Mesenchymal stem cell (in vitro differentiated cells and primary cell): ENCODE data around the gene GNAI2.

Experiments
- DNase-seq: peaks from one replicate; pipeline ENCODE4 v3.0.0-alpha.2; 2013
- H2AFZ ChIP-seq: one replicate; pipeline ENCODE4 v1.6.1; 2013; ENCODE audit warnings: low read depth, mild to moderate bottlenecking, control low read depth, inconsistent platforms, low read length, moderate library complexity
- H2AK5ac ChIP-seq: 2 replicates; pipeline ENCODE4 v1.6.1; 2013; ENCODE audit warnings: low read length, moderate library complexity, mild to moderate bottlenecking, inconsistent platforms; ENCODE audit not compliant: severe bottlenecking
- H2BK120ac ChIP-seq: one replicate; pipeline ENCODE4 v1.6.1; 2013; ENCODE audit warnings: low read depth, mild to moderate bottlenecking, inconsistent platforms, low read length, moderate library complexity
- H2BK12ac ChIP-seq, 2 experiments: one replicate each; pipeline ENCODE4 v1.6.1; 2013; ENCODE audit warnings: inconsistent platforms in 2 of 2, low read length in 2 of 2, mild to moderate bottlenecking in 2 of 2, moderate library complexity in 2 of 2, control low read depth in 1 of 2
- H2BK15ac ChIP-seq: one replicate; pipeline ENCODE4 v1.6.1; 2013; ENCODE audit warnings: mild to moderate bottlenecking, low read depth, inconsistent platforms; ENCODE audit not compliant: poor library complexity, severe bottlenecking
- H2BK5ac ChIP-seq: 2 replicates; pipeline ENCODE4 v1.6.1; 2013; ENCODE audit warnings: low read depth, mild to moderate bottlenecking, low read length, control low read depth, inconsistent platforms; ENCODE audit not compliant: poor library complexity, severe bottlenecking
- H3K14ac ChIP-seq, 2 experiments: one replicate each; pipeline ENCODE4 v1.6.1; 2013; ENCODE audit warnings: inconsistent platforms in 2 of 2, low read length in 2 of 2, control low read depth in 1 of 2, mild to moderate bottlenecking in 1 of 2, moderate library complexity in 1 of 2
- H3K18ac ChIP-seq, 2 experiments: one replicate each; pipeline ENCODE4 v1.6.1; 2013; ENCODE audit warnings: inconsistent platforms in 2 of 2, low read length in 2 of 2, control low read depth in 1 of 2, low read depth in 1 of 2, mild to moderate bottlenecking in 1 of 2
- H3K23ac ChIP-seq, 2 experiments: one replicate each; pipeline ENCODE4 v1.6.1; 2013; ENCODE audit warnings: inconsistent platforms in 2 of 2, low read length in 2 of 2, mild to moderate bottlenecking in 2 of 2, moderate library complexity in 2 of 2, control low read depth in 1 of 2
- H3K27ac ChIP-seq: 2 replicates; pipeline ENCODE4 v1.5.1; 2013; ENCODE audit warnings: mild to moderate bottlenecking, moderate library complexity, low read length, control low read depth, inconsistent platforms; ENCODE audit not compliant: poor library complexity, severe bottlenecking
- H3K27me3 ChIP-seq, 2 experiments: 2 replicates each; pipeline versions ENCODE4 v1.6.1 to v1.7.0; 2013; ENCODE audit warnings: low read length in 2 of 2, mild to moderate bottlenecking in 2 of 2, moderate library complexity in 2 of 2, control low read depth in 1 of 2, inconsistent platforms in 1 of 2; ENCODE audit not compliant: control insufficient read depth in 1 of 2, insufficient read depth in 1 of 2
- H3K36me3 ChIP-seq, 2 experiments: 2 replicates each; pipeline versions ENCODE4 v1.6.1 to v1.7.0; 2013; ENCODE audit warnings: low read length in 2 of 2, control low read depth in 1 of 2, inconsistent platforms in 1 of 2, low read depth in 1 of 2, mild to moderate bottlenecking in 1 of 2; ENCODE audit not compliant: insufficient read depth in 2 of 2, control insufficient read depth in 1 of 2
- H3K4ac ChIP-seq, 2 experiments: one replicate each; pipeline ENCODE4 v1.6.1; 2013; ENCODE audit warnings: inconsistent platforms in 2 of 2, low read length in 2 of 2, mild to moderate bottlenecking in 2 of 2, moderate library complexity in 2 of 2, control low read depth in 1 of 2, low read depth in 1 of 2
- H3K4me1 ChIP-seq: 2 replicates; pipeline ENCODE4 v1.6.1; 2013; ENCODE audit warnings: low read depth, low read length, control low read depth; ENCODE audit not compliant: control insufficient read depth, insufficient read depth
- H3K4me2 ChIP-seq: 2 replicates; pipeline ENCODE4 v1.6.1; 2013; ENCODE audit warnings: low read length, mild to moderate bottlenecking, inconsistent platforms; ENCODE audit not compliant: poor library complexity, severe bottlenecking
- H3K4me3 ChIP-seq, 2 experiments: 2 replicates each; pipeline versions ENCODE4 v1.5.1 to v1.7.0; 2013; ENCODE audit warnings: low read length in 2 of 2, mild to moderate bottlenecking in 2 of 2, control low read depth in 1 of 2, low read depth in 1 of 2; ENCODE audit not compliant: insufficient read depth in 1 of 2
- H3K79me1 ChIP-seq: replicated peaks from 2 replicates; pipeline ENCODE4 v1.6.1; 2013; ENCODE audit warnings: mild to moderate bottlenecking, control low read depth, low read length, inconsistent platforms; ENCODE audit not compliant: poor library complexity, severe bottlenecking
- H3K9ac ChIP-seq: 2 replicates; pipeline ENCODE4 v1.7.0; 2013; ENCODE audit warnings: mild to moderate bottlenecking, low read length, moderate library complexity
- H3K9me3 ChIP-seq: 2 replicates; pipeline ENCODE4 v1.7.0; 2013; ENCODE audit warnings: mild to moderate bottlenecking, low read length; ENCODE audit not compliant: control insufficient read depth
- H4K8ac ChIP-seq: one replicate; pipeline ENCODE4 v1.6.1; 2013; ENCODE audit warnings: inconsistent platforms, mild to moderate bottlenecking, low read length, moderate library complexity
- H4K91ac ChIP-seq: one replicate; pipeline ENCODE4 v1.6.1; 2013; ENCODE audit warnings: mild to moderate bottlenecking, low read length, inconsistent platforms
- WGBS: methylation state at CpG from one replicate; pipeline ENCODE4 v1.1.7; 2013; ENCODE audit warnings: mixed read lengths; 5-methylcytosine and 5-hydroxymethylcytosine counted together

GNAI2 gene

GRCh38 chr3:50218448-50218847 lies 17.6 kb upstream of the GNAI2 start:
- H3K14ac ChIP-seq = peak overlapping the region in 1 of 2 experiments; percentile 80
- H3K4ac ChIP-seq = no peak overlapping the region
- peaks cover 12 to 43% of the 10 kb centered on the region in 2 experiments for H3K27me3 ChIP-seq
- no peak overlapping the region for H4K8ac ChIP-seq
- no peaks in the 10 kb centered on the region for H3K4me1 ChIP-seq
- no peak overlapping the region for H4K91ac ChIP-seq
- DNase-seq = no peak
- H2BK120ac ChIP-seq = no peak overlapping the region
- no peak overlapping the region for H2AK5ac ChIP-seq
- H3K79me1 ChIP-seq = no peaks in the 10 kb centered on the region
- H3K27ac ChIP-seq = no peak overlapping the region
- no peak overlapping the region for H3K18ac ChIP-seq
- peak overlapping the region in 1 of 2 experiments; percentile 24 for H3K4me3 ChIP-seq
- H2BK5ac ChIP-seq = no peak overlapping the region
- no peaks in the 10 kb centered on the region for H3K36me3 ChIP-seq
- H3K4me2 ChIP-seq = no peak overlapping the region
- H2AFZ ChIP-seq = no peak overlapping the region
- H3K23ac ChIP-seq = no peak overlapping the region
- no peak overlapping the region for H3K9ac ChIP-seq
- no peak overlapping the region for H2BK15ac ChIP-seq
- WGBS = 94% methylated on average over 16 of the region's 17 CpGs
- no peaks in the 10 kb centered on the region for H3K9me3 ChIP-seq
- no peak overlapping the region for H2BK12ac ChIP-seq

- Histone ChIP-seq H3K27ac (no peak overlapping the region), H3K18ac (no peak overlapping the region), H3K36me3 (no peaks in the 10 kb centered on the region), H3K4me1 (no peaks in the 10 kb centered on the region), H4K8ac (no peak overlapping the region), H2AFZ (no peak overlapping the region), H3K79me1 (no peaks in the 10 kb centered on the region), H3K9ac (no peak overlapping the region), H4K91ac (no peak overlapping the region), H2AK5ac (no peak overlapping the region), H2BK120ac (no peak overlapping the region), H3K4me3 (no peak overlapping the region), H2BK15ac (no peak overlapping the region), H3K23ac (no peak overlapping the region), H3K4me2 (no peak overlapping the region), H3K14ac (no peak overlapping the region), H3K27me3 (peaks cover 12 to 47% of the 10 kb centered on the region in 2 experiments), H3K9me3 (no peaks in the 10 kb centered on the region), H3K4ac (no peak overlapping the region), H2BK12ac (no peak overlapping the region), H2BK5ac (no peak overlapping the region)
- WGBS = 93% methylated on average over 5 of the region's 5 CpGs
- DNase-seq = no peak
Observed at GRCh38 chr3:50219285-50219684, 16.7 kb upstream of the GNAI2 start.

GRCh38 chr3:50220109-50220508 lies 15.9 kb upstream of the GNAI2 start:
- no peak overlapping the region for H3K18ac ChIP-seq
- H3K9ac ChIP-seq = no peak overlapping the region
- no peak overlapping the region for H3K4me3 ChIP-seq
- no peak overlapping the region for H2AK5ac ChIP-seq
- no peak overlapping the region for H2AFZ ChIP-seq
- H3K4me1 ChIP-seq = no peaks in the 10 kb centered on the region
- H3K4ac ChIP-seq = no peak overlapping the region
- H3K4me2 ChIP-seq = no peak overlapping the region
- H2BK5ac ChIP-seq = no peak overlapping the region
- H3K27ac ChIP-seq = no peak overlapping the region
- H3K14ac ChIP-seq = peak overlapping the region in 1 of 2 experiments; percentile 46
- H2BK120ac ChIP-seq = no peak overlapping the region
- no peak overlapping the region for H4K8ac ChIP-seq
- no peaks in the 10 kb centered on the region for H3K9me3 ChIP-seq
- WGBS = 83% methylated on average over 6 of the region's 6 CpGs
- no peaks in the 10 kb centered on the region for H3K79me1 ChIP-seq
- no peaks in the 10 kb centered on the region for H3K36me3 ChIP-seq
- DNase-seq = no peak
- H2BK15ac ChIP-seq = no peak overlapping the region
- peak overlapping the region in 1 of 2 experiments; percentile 18 for H3K23ac ChIP-seq
- no peak overlapping the region for H2BK12ac ChIP-seq
- no peak overlapping the region for H4K91ac ChIP-seq
- peaks cover 14 to 44% of the 10 kb centered on the region in 2 experiments for H3K27me3 ChIP-seq

GRCh38 chr3:50221051-50221410 lies 15.0 kb upstream of the GNAI2 start:
- no peak overlapping the region for H3K27ac ChIP-seq
- H3K4ac ChIP-seq = no peak overlapping the region
- H3K4me3 ChIP-seq = no peak overlapping the region
- no peak overlapping the region for H4K91ac ChIP-seq
- H3K9me3 ChIP-seq = no peaks in the 10 kb centered on the region
- H2AFZ ChIP-seq = no peak overlapping the region
- no peak overlapping the region for H2BK12ac ChIP-seq
- H3K4me1 ChIP-seq = no peaks in the 10 kb centered on the region
- no peaks in the 10 kb centered on the region for H3K36me3 ChIP-seq
- H3K18ac ChIP-seq = no peak overlapping the region
- no peak for DNase-seq
- H2AK5ac ChIP-seq = no peak overlapping the region
- 85% methylated on average over 3 of the region's 4 CpGs for WGBS
- no peak overlapping the region for H2BK15ac ChIP-seq
- H3K27me3 ChIP-seq = peaks cover 12 to 38% of the 10 kb centered on the region in 2 experiments
- H3K9ac ChIP-seq = no peak overlapping the region
- H3K23ac ChIP-seq = no peak overlapping the region
- no peak overlapping the region for H3K4me2 ChIP-seq
- no peak overlapping the region for H2BK5ac ChIP-seq
- no peak overlapping the region for H3K14ac ChIP-seq
- no peaks in the 10 kb centered on the region for H3K79me1 ChIP-seq
- H2BK120ac ChIP-seq = no peak overlapping the region
- H4K8ac ChIP-seq = no peak overlapping the region
